ENCODE results near the gene CCND1.

The CCND1 gene

DNA sequence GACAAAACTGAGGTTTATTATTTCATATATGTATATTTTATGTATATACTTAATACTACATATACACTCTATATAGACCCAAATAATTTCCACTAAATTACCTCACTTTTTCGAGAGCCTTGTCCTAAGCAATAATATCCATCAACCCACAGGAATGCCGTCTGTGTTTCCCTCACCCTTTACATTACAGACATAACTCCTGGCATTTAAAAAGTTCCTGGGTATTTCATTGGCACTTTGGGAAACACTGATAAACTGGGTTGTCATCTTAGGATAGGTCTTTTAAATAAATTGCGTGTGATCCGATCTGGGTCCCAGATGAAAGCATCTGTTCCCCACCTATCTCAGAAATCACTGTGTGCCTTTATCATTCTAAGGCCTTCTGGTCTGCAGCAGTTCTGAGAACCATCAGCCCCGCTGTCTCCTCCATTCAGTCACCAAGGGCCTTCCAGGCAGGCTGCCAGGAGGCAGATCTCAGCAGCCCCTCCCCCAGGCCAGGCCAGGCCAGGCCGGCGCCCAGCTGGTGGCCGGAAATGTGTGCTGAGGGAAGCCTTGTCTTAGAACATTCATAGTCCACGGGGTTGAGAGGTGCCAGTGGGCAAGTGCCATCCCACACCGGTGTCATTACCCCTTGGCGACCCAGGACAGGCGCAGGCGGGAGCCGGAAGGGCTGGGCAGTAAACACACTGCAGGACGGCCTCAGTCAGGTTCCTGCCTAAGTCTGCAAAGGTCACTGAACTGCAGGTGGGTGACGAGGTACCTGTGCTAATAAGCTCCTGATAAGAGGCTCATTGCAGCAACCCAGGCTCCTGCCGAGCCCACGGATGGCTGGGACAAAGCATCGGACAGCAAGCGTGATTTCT lies 59.6 kb downstream of the CCND1 start:
- Histone ChIP-seq H3K4me1 (ENCODE audit: control insufficient read depth in 1 of 2, insufficient read depth in 2 of 2, low read length in 2 of 2) (peaks cover 0 to 32% of the 10 kb centered on the region in 2 donors), H3K36me3 (ENCODE audit: control insufficient read depth in 1 of 2, insufficient read depth in 2 of 2, low read length in 2 of 2) (no peaks in the 10 kb centered on the region), H3K9me3 (ENCODE audit: control insufficient read depth in 1 of 2, low read length in 2 of 2) (no peaks in the 10 kb centered on the region), H3K27ac (ENCODE audit: low read length) (no peak overlapping the region), H3K4me3 (ENCODE audit: low read depth in 1 of 2, low read length in 2 of 2) (no peak overlapping the region), H3K27me3 (ENCODE audit: low read depth, low read length) (peaks cover 41% of the 10 kb centered on the region)

DNA sequence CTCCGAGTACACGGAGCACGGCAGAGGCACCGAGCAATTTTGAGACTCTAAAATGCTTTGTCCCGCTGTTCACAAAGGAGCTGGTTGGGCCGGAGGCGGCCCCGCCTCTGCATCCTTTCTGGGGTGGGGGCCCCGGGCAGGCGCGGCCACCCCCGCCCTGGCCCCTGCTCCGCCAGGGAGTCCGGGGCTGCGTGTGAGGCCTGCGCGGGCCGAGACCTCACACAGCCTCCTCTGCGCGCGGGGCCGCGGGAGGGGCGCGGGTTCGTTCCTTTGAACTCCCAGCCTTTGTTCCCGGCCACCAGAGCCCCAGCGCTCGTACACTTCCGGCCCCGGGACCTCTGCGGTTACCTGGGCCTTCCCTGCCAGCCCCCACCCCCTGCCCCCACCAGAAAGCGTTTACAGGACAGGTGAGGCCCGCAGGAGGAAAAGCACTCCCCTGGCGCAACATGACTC lies 61.3 kb downstream of the CCND1 start:
- peaks cover 0 to 32% of the 10 kb centered on the region in 2 donors for H3K4me1 ChIP-seq (ENCODE audit: control insufficient read depth in 1 of 2, insufficient read depth in 2 of 2, low read length in 2 of 2)
- no peak overlapping the region for H3K27ac ChIP-seq (ENCODE audit: low read length)
- no peaks in the 10 kb centered on the region for H3K9me3 ChIP-seq (ENCODE audit: control insufficient read depth in 1 of 2, low read length in 2 of 2)
- H3K36me3 ChIP-seq (ENCODE audit: control insufficient read depth in 1 of 2, insufficient read depth in 2 of 2, low read length in 2 of 2), result no peaks in the 10 kb centered on the region
- H3K27me3 ChIP-seq (ENCODE audit: low read depth, low read length), result peaks cover 45% of the 10 kb centered on the region
- no peak overlapping the region for H3K4me3 ChIP-seq (ENCODE audit: low read depth in 1 of 2, low read length in 2 of 2)

DNA sequence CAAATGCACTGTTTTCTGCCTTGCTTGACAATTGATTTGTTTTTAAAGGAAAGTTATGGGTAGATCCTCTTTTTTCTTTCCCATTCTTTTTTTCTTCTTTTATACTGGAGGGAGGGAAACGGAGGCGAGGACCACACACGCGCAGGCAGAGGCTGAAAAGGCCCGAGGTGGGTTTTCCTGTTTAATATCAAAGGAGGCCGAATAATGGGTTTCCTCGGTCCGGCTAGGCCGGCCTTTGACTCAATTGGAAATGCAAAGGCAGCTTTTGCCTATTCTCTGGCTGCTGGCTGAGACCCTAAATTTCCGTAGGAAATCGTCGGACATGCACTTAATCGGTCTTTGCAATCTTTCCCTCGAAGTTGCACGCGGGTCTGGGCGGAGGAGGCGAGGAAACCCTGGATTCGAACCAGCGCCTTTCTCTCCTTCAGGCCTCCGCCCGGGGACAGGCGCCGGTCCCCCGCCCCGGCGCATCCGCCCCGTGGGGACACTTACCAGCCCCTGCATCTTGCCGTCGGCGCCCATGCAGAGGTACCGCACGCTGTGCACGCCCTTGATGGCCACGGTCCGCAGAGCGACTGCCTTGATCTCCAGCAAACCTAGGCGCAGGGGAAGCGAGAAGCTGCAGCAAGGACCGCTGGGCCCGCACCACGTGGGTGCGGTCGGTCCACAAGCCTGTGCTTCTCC lies 62.0 kb downstream of the CCND1 start:
- no peak overlapping the region for H3K4me3 ChIP-seq (ENCODE audit: low read depth in 1 of 2, low read length in 2 of 2)
- no peaks in the 10 kb centered on the region for H3K36me3 ChIP-seq (ENCODE audit: control insufficient read depth in 1 of 2, insufficient read depth in 2 of 2, low read length in 2 of 2)
- H3K27me3 ChIP-seq (ENCODE audit: low read depth, low read length), result peaks cover 44% of the 10 kb centered on the region
- H3K27ac ChIP-seq (ENCODE audit: low read length), result no peak overlapping the region
- H3K9me3 ChIP-seq (ENCODE audit: control insufficient read depth in 1 of 2, low read length in 2 of 2), result no peaks in the 10 kb centered on the region
- peaks cover 0 to 32% of the 10 kb centered on the region in 2 donors for H3K4me1 ChIP-seq (ENCODE audit: control insufficient read depth in 1 of 2, insufficient read depth in 2 of 2, low read length in 2 of 2)

DNA sequence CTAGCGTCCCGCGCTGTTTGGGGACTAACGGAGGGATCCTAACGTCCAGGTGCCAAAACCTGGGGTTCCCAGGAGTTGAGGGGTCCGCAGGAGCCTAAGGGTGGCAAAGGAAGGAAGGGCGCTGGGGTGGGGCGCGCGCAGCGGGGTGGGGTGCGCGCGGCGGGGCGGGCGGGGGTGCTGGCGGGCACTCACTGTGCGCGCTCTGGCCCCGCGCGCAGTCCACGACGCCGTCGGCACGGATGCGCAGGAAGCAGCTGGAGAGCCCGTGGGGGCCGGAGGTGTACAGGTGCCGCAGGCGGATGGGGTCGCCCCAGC lies 62.5 kb downstream of the CCND1 start:
- no peaks in the 10 kb centered on the region for H3K36me3 ChIP-seq (ENCODE audit: control insufficient read depth in 1 of 2, insufficient read depth in 2 of 2, low read length in 2 of 2)
- peaks cover 44% of the 10 kb centered on the region for H3K27me3 ChIP-seq (ENCODE audit: low read depth, low read length)
- H3K4me1 ChIP-seq (ENCODE audit: control insufficient read depth in 1 of 2, insufficient read depth in 2 of 2, low read length in 2 of 2), result peaks cover 0 to 32% of the 10 kb centered on the region in 2 donors
- H3K9me3 ChIP-seq (ENCODE audit: control insufficient read depth in 1 of 2, low read length in 2 of 2), result no peaks in the 10 kb centered on the region
- H3K27ac ChIP-seq (ENCODE audit: low read length), result no peak overlapping the region
- peak overlapping the region in 1 of 2 donors; percentile 51 for H3K4me3 ChIP-seq (ENCODE audit: low read depth in 1 of 2, low read length in 2 of 2)
